Adrenal gland (tissue), 5 donors: ENCODE measurements around the gene KRTAP5-5.

ENCODE experiments used
- POLR2A ChIP-seq, 2 donors: fragments of 450-650 bp; IDR thresholded peaks; one replicate each; pipeline ENCODE4 v1.6.1; 2017; ENCODE audit warnings: antibody characterized with exemption in 2 of 2, mild to moderate bottlenecking in 2 of 2, moderate library complexity in 1 of 2
- TF ChIP-seq, protein P1 (sequence below), 6 experiments: fragments of 450-650 bp in 4 of 6; fragments of 200-600 bp in 2 of 6; sonication (generic) in 1 of 6; IDR thresholded peaks; 1 replicate in 5 of 6; 2 replicates in 1 of 6; pipeline versions ENCODE4 v1.5.1 to v1.8.0; 2016 to 2021; ENCODE audit warnings: antibody characterized with exemption in 6 of 6, mild to moderate bottlenecking in 2 of 6, moderate library complexity in 1 of 6
- donor health status: DM: no; HTN: no; CAD: no.

- TF ChIP-seq, protein P1, sequence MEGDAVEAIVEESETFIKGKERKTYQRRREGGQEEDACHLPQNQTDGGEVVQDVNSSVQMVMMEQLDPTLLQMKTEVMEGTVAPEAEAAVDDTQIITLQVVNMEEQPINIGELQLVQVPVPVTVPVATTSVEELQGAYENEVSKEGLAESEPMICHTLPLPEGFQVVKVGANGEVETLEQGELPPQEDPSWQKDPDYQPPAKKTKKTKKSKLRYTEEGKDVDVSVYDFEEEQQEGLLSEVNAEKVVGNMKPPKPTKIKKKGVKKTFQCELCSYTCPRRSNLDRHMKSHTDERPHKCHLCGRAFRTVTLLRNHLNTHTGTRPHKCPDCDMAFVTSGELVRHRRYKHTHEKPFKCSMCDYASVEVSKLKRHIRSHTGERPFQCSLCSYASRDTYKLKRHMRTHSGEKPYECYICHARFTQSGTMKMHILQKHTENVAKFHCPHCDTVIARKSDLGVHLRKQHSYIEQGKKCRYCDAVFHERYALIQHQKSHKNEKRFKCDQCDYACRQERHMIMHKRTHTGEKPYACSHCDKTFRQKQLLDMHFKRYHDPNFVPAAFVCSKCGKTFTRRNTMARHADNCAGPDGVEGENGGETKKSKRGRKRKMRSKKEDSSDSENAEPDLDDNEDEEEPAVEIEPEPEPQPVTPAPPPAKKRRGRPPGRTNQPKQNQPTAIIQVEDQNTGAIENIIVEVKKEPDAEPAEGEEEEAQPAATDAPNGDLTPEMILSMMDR (IDR thresholded peaks at IDR 0.05), result peak; percentile 91 to 99 (median 96)
- TF ChIP-seq POLR2A (IDR thresholded peaks at IDR 0.05), result no peak
Observed at GRCh38 chr11:1652771-1653540, 23.4 kb downstream of the KRTAP5-5 start.
